Ramos (cell line): Measurements from ENCODE around the gene KIF13A.
"Not testable (repeated sequence)": the region's sequence is repeated elsewhere in the genome, so short reads cannot be mapped to it uniquely, and the experiment has no call there.

Experiments
- in situ Hi-C: fragments of 300-500 bp; cut with MboI; formaldehyde crosslinking; loops from one replicate; pipeline ENCODE4 v1.14.3; 2022; ENCODE audit warnings: low sequenced_read_pairs; ENCODE audit not compliant: unreplicated experiment

KIF13A gene

GRCh38 chr6:17741507-17741906 is 245.9 kb downstream of the KIF13A start:
- in situ Hi-C loops, result no loop called here

GRCh38 chr6:17740559-17741220 is 246.7 kb downstream of the KIF13A start:
- in situ Hi-C loops, result no loop called here

- in situ Hi-C loops, result no loop called here
Measured at GRCh38 chr6:17737704-17738252, 249.7 kb downstream of the KIF13A start.

- in situ Hi-C loops, result not testable (repeated sequence)
Measured at GRCh38 chr6:17735311-17735710, 252.1 kb downstream of the KIF13A start.

GRCh38 chr6:17730078-17730704 is 257.2 kb downstream of the KIF13A start:
- in situ Hi-C loops, result no loop called here

- in situ Hi-C loops, result no loop called here
Measured at GRCh38 chr6:17729223-17730077, 258.0 kb downstream of the KIF13A start.

GRCh38 chr6:17728551-17729222 is 258.7 kb downstream of the KIF13A start:
- in situ Hi-C loops, result no loop called here

GRCh38 chr6:17725083-17725482 is 262.4 kb downstream of the KIF13A start:
- in situ Hi-C loops, result no loop called here

GRCh38 chr6:17724341-17724740 is 263.1 kb downstream of the KIF13A start:
- in situ Hi-C loops, result no loop called here

GRCh38 chr6:17721671-17722070 is 265.8 kb downstream of the KIF13A start:
- in situ Hi-C loops, result no loop called here

- in situ Hi-C loops, result no loop called here
Measured at GRCh38 chr6:17719323-17720041, 268.0 kb downstream of the KIF13A start.

GRCh38 chr6:17716221-17716620 is 271.2 kb downstream of the KIF13A start:
- in situ Hi-C loops, result no loop called here

- in situ Hi-C loops, result no loop called here
Measured at GRCh38 chr6:17714879-17715851, 272.3 kb downstream of the KIF13A start.

GRCh38 chr6:17714177-17714576 is 273.3 kb downstream of the KIF13A start:
- in situ Hi-C loops, result no loop called here

GRCh38 chr6:17712576-17712975 is 274.9 kb downstream of the KIF13A start:
- in situ Hi-C loops, result no loop called here

- in situ Hi-C loops, result no loop called here
Measured at GRCh38 chr6:17710331-17710730, 277.1 kb downstream of the KIF13A start.

GRCh38 chr6:17709476-17709875 is 278.0 kb downstream of the KIF13A start:
- in situ Hi-C loops, result no loop called here
